Activated T-helper 1 cell treated with anti-CD3 and anti-CD28 coated beads, Interleukin-12 subunit alpha, Interleukin-12 subunit beta, Interleukin-2, Interleukin-4 antibody, amounts not matched to agents 30 ng/mL and 10 ng/mL and 1 ng/mL, durations not matched to agents 14 hours and 24 hours and 36 hours (primary cell): Measurements from ENCODE around the gene MAN2A2. TPM values are rescaled to one million over a fixed set of nuclear protein-coding genes. Genes with fewer than 3 reads are reported as not detected.
A peak's percentile ranks its signal among the peaks of the same experiment; 100 is the strongest.
"Not testable (repeated sequence)": the region's sequence is repeated elsewhere in the genome, so short reads cannot be mapped to it uniquely, and the experiment has no call there.

ENCODE experiments used
- DNase-seq: peaks from one replicate; pipeline ENCODE4 v3.0.0; 2021; ENCODE audit warnings: low spot score
- H3K27ac Mint-ChIP-seq: one replicate; pipeline ENCODE4 v1.8.0; 2021; ENCODE audit warnings: mild to moderate bottlenecking, mixed read lengths
- H3K27me3 Mint-ChIP-seq: one replicate; pipeline ENCODE4 v1.8.0; 2022; ENCODE audit warnings: mild to moderate bottlenecking, moderate library complexity, mixed read lengths; ENCODE audit not compliant: insufficient read depth
- H3K36me3 Mint-ChIP-seq: one replicate; pipeline ENCODE4 v1.8.0; 2021; ENCODE audit warnings: low read depth, mixed read lengths
- H3K4me1 Mint-ChIP-seq: one replicate; pipeline ENCODE4 v1.8.0; 2021; ENCODE audit warnings: low read depth, mixed read lengths
- H3K4me3 Mint-ChIP-seq: one replicate; pipeline ENCODE4 v1.8.0; 2021; ENCODE audit warnings: mild to moderate bottlenecking, moderate library complexity, mixed read lengths
- H3K9me3 Mint-ChIP-seq: one replicate; pipeline ENCODE4 v1.8.0; 2021; ENCODE audit warnings: mixed read lengths
- intact Hi-C: fragments of 100-400 bp; cut with micrococcal nuclease; formaldehyde crosslinking; loops from one replicate; pipeline ENCODE4 v1.15.1; 2024
- total RNA-seq: library from RNA; stranded (reverse); gene quantifications from 2 replicates; pipeline ENCODE4 v1.2.3, GENCODE V29; 2022

Gene MAN2A2
- total RNA-seq, 1 donor from 2014 or later: 239 TPM

- Mint-ChIP-seq H3K4me1 (peaks cover 23% of the 10 kb centered on the region), H3K4me3 (no peak overlapping the region), H3K36me3 (peaks cover 41% of the 10 kb centered on the region), H3K27me3 (no peaks in the 10 kb centered on the region), H3K27ac (no peak overlapping the region), H3K9me3 (no peaks in the 10 kb centered on the region)
- intact Hi-C loops: no loop called here
- DNase-seq: no peak
Observed at GRCh38 chr15:90890839-90891238, 12.3 kb upstream of the MAN2A2 start.

DNA sequence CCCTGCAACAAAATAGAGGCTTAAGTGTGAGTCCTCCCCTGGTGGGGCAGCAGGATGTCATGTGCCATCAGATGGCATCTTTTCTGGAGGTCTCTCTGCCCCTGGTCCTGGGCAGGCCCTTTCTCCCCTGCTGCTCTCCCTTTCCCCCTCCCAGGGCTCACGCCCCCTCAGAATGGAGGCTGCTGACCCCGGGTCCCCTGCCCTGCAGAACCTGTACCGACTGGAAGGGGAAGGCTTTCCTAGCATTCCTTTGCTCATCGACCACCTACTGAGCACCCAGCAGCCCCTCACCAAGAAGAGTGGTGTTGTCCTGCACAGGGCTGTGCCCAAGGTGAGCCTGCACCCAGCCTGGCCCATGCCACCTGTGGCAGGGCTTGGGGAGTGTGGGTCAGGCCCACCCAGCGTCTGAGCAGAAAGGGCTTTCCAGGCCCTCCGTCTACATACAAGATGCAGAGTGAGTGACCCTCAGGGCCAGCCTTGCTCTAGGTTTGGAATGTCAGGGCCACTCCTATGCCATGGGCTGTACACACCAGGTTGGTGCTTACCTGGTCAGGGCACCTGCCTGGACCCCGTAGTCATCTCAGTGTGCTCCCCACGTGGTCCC lies 11.7 kb upstream of the MAN2A2 start:
- Mint-ChIP-seq H3K9me3 (no peaks in the 10 kb centered on the region), H3K27me3 (no peaks in the 10 kb centered on the region), H3K4me3 (no peak overlapping the region), H3K36me3 (peaks cover 41% of the 10 kb centered on the region), H3K4me1 (peaks cover 17% of the 10 kb centered on the region), H3K27ac (no peak overlapping the region)
- DNase-seq: no peak
- intact Hi-C loops: no loop called here

GRCh38 chr15:90892023-90892422 lies 11.1 kb upstream of the MAN2A2 start:
- intact Hi-C loops: no loop called here
- Mint-ChIP-seq H3K4me3 (no peak overlapping the region), H3K27ac (peak overlapping the region; percentile 68), H3K36me3 (peaks cover 47% of the 10 kb centered on the region), H3K4me1 (peaks cover 12% of the 10 kb centered on the region), H3K27me3 (no peaks in the 10 kb centered on the region), H3K9me3 (no peaks in the 10 kb centered on the region)
- DNase-seq: no peak

GRCh38 chr15:90892498-90893174 lies 10.5 kb upstream of the MAN2A2 start:
- intact Hi-C loops: no loop called here
- no peak for DNase-seq
- no peaks in the 10 kb centered on the region for H3K27me3 Mint-ChIP-seq

GRCh38 chr15:90893175-90894090 lies 9.7 kb upstream of the MAN2A2 start:
- intact Hi-C loops: no loop called here
- Mint-ChIP-seq H3K27me3 (no peaks in the 10 kb centered on the region), H3K4me3 (no peak overlapping the region), H3K36me3 (peaks cover 40% of the 10 kb centered on the region), H3K9me3 (no peaks in the 10 kb centered on the region), H3K27ac (no peak overlapping the region), H3K4me1 (peaks cover 1% of the 10 kb centered on the region)
- no peak for DNase-seq

More at GRCh38 chr15:90892498-90893174, 10.5 kb upstream of the MAN2A2 start:
- H3K4me1 Mint-ChIP-seq: peaks cover 8% of the 10 kb centered on the region
- H3K36me3 Mint-ChIP-seq: peaks cover 43% of the 10 kb centered on the region
- no peaks in the 10 kb centered on the region for H3K9me3 Mint-ChIP-seq
- H3K27ac Mint-ChIP-seq: no peak overlapping the region
- H3K4me3 Mint-ChIP-seq: no peak overlapping the region

GRCh38 chr15:90895571-90896117 lies 7.5 kb upstream of the MAN2A2 start:
- Mint-ChIP-seq H3K27me3 (no peaks in the 10 kb centered on the region), H3K4me1 (peaks cover 7% of the 10 kb centered on the region), H3K36me3 (peaks cover 38% of the 10 kb centered on the region), H3K27ac (no peak overlapping the region), H3K4me3 (no peak overlapping the region), H3K9me3 (no peaks in the 10 kb centered on the region)
- DNase-seq: no peak
- intact Hi-C loops: no loop called here

GRCh38 chr15:90897131-90897655 lies 5.9 kb upstream of the MAN2A2 start:
- Mint-ChIP-seq H3K36me3 (peaks cover 33% of the 10 kb centered on the region), H3K4me1 (peaks cover 19% of the 10 kb centered on the region)
- intact Hi-C loops, H3K9me3 Mint-ChIP-seq, H3K27ac Mint-ChIP-seq, H3K4me3 Mint-ChIP-seq, H3K27me3 Mint-ChIP-seq, DNase-seq: not testable (repeated sequence)

GRCh38 chr15:90901175-90902039 lies 1.7 kb upstream of the MAN2A2 start:
- Mint-ChIP-seq H3K27me3 (no peaks in the 10 kb centered on the region), H3K9me3 (no peaks in the 10 kb centered on the region), H3K27ac (peak overlapping the region; percentile 82), H3K4me1 (peaks cover 42% of the 10 kb centered on the region), H3K36me3 (peaks cover 34% of the 10 kb centered on the region), H3K4me3 (peak overlapping the region; percentile 79)
- intact Hi-C loops: loop anchor here (1.0 to 2.0 kb wide), 2 partner anchors 21 to 53 kb away; partner anchors contain the start of gene RCCD1
- DNase-seq: no peak

DNA sequence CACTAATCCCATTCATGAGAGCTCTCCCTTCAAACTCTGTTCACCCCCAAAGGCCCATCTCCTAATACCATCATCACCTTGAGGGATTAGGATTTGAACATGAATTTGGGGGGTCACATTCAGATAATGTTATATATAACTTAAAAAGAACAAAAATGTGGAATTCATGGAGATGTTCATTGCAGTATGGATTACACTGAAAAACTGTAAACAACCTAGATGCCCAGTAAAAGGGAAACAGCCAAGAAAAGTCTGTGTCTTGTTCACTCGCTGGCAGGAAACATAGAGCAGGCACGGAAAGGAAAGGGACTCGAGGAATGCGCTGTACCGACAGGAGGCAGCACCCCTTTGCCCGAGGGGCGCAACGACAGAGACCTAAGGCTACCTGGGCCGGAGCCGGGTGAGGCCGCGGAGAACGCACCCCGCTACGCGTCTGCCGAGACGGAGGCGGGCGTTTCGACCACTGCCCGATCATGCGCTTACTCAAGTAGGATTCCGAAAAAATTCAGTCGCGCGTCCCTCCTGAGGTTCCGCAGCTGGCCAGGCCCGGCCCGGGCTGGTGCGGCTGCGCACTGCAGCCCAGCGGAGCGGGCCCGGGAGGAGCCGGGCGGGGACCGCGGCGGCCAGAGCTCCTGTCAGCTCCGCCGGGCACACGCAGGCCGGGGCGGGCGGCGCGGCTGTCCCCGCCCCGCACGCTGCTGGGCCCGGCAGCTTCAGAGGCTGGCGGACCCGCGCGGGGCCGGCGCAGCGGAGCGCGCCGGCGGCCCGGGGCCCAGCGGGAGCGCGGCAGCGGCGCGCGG lies 862 bp upstream of the MAN2A2 start:
- H3K9me3 Mint-ChIP-seq: no peaks in the 10 kb centered on the region
- no peaks in the 10 kb centered on the region for H3K27me3 Mint-ChIP-seq
- intact Hi-C loops: loop anchor here (1.0 to 2.0 kb wide), 2 partner anchors 21 to 52 kb away; partner anchors contain the start of gene RCCD1
- peak; percentile 69 for DNase-seq
- peaks cover 33% of the 10 kb centered on the region for H3K36me3 Mint-ChIP-seq
- H3K4me1 Mint-ChIP-seq: peaks cover 44% of the 10 kb centered on the region
- H3K27ac Mint-ChIP-seq: peak overlapping the region; percentile 82
- H3K4me3 Mint-ChIP-seq: peak overlapping the region; percentile 79

- DNase-seq: no peak
- H3K9me3 Mint-ChIP-seq: no peaks in the 10 kb centered on the region
- peak overlapping the region; percentile 88 for H3K27ac Mint-ChIP-seq
- no peaks in the 10 kb centered on the region for H3K27me3 Mint-ChIP-seq
- intact Hi-C loops: loop anchor here (1.0 to 2.0 kb wide), 5 partner anchors 19 to 256 kb away; no protein-coding TSS in a partner anchor
- peak overlapping the region; percentile 90 for H3K4me3 Mint-ChIP-seq
- peaks cover 35% of the 10 kb centered on the region for H3K36me3 Mint-ChIP-seq
- H3K4me1 Mint-ChIP-seq: peaks cover 48% of the 10 kb centered on the region
Observed at GRCh38 chr15:90903733-90904536, 833 bp downstream of the MAN2A2 start.

DNA sequence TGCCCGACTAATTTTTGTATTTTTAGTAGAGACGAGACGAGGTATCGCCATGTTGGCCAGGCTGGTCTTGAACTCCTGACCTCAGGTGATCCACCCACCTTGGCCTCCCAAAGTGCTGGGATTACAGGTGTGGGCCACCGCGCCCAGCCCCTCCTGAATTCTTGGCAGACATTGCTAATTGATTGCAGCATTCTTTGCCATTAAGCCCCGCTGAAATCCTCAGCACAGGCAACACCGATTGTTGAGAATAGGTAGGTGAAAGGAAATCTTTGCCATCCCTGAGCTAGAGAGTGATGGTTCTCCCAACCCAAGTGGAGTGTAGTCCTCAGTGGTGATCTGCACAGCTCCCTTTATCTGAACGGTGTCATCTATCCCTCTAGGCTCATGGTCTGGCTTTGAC lies 1.6 kb downstream of the MAN2A2 start:
- no peaks in the 10 kb centered on the region for H3K9me3 Mint-ChIP-seq
- peaks cover 39% of the 10 kb centered on the region for H3K36me3 Mint-ChIP-seq
- intact Hi-C loops: no loop called here
- peak overlapping the region; percentile 49 for H3K4me3 Mint-ChIP-seq
- peak overlapping the region; percentile 23 for H3K27ac Mint-ChIP-seq
- H3K4me1 Mint-ChIP-seq: peaks cover 48% of the 10 kb centered on the region
- H3K27me3 Mint-ChIP-seq: no peaks in the 10 kb centered on the region
- no peak for DNase-seq
